Fibroblast of lung (primary cell): ENCODE measurements around the gene MS4A18. TPM values are rescaled to one million over a fixed set of nuclear protein-coding genes. Genes with fewer than 3 reads are reported as not detected.

Source experiments
- DNase-seq, 2 donors: peaks; one replicate each; pipeline versions ENCODE4 v3.0.0 to v3.0.0-alpha.2; 2010; ENCODE audit warnings: low read depth in 2 of 2
- H2AFZ ChIP-seq: 2 replicates; pipeline ENCODE4 v1.5.1; 2012; ENCODE audit warnings: low read length, control low read depth, inconsistent platforms
- H3K27ac ChIP-seq: 2 replicates; pipeline ENCODE4 v1.5.1; 2011; ENCODE audit warnings: low read length, control low read depth; ENCODE audit not compliant: insufficient read depth
- H3K27me3 ChIP-seq: 2 replicates; pipeline ENCODE4 v1.5.1; 2011; ENCODE audit warnings: mild to moderate bottlenecking, low read length; ENCODE audit not compliant: control insufficient read depth, insufficient read depth
- H3K36me3 ChIP-seq: 2 replicates; pipeline ENCODE4 v1.5.1; 2011; ENCODE audit warnings: low read length; ENCODE audit not compliant: control insufficient read depth, insufficient read depth
- H3K4me1 ChIP-seq: 2 replicates; pipeline ENCODE4 v1.5.1; 2011; ENCODE audit warnings: low read length; ENCODE audit not compliant: control insufficient read depth, insufficient read depth; ENCODE audit errors: extremely low read depth
- H3K4me2 ChIP-seq: 2 replicates; pipeline ENCODE4 v1.5.1; 2011; ENCODE audit warnings: low read length, control low read depth; ENCODE audit not compliant: insufficient read depth; ENCODE audit errors: extremely low read depth
- H3K4me3 ChIP-seq, 4 experiments: fragments of 200-600 bp in 1 of 4; sonication (generic) in 1 of 4; replicated peaks in 1 of 4; 2 replicates each; pipeline ENCODE4 v1.5.1; 2011 to 2016; ENCODE audit warnings: low read length in 4 of 4, low read depth in 3 of 4, mild to moderate bottlenecking in 3 of 4, control low read depth in 2 of 4, inconsistent platforms in 1 of 4, mixed read lengths in 1 of 4; ENCODE audit not compliant: insufficient read depth in 1 of 4; ENCODE audit errors: control extremely low read depth in 1 of 4
- H3K79me2 ChIP-seq: 2 replicates; pipeline ENCODE4 v1.5.1; 2012; ENCODE audit warnings: mild to moderate bottlenecking, low read length, inconsistent platforms; ENCODE audit not compliant: control insufficient read depth, insufficient read depth
- H3K9ac ChIP-seq: 2 replicates; pipeline ENCODE4 v1.5.1; 2011; ENCODE audit warnings: mild to moderate bottlenecking, low read length, control low read depth; ENCODE audit not compliant: insufficient read depth
- H3K9me3 ChIP-seq: 2 replicates; pipeline ENCODE4 v1.5.1; 2012; ENCODE audit warnings: low read depth, low read length; ENCODE audit not compliant: control insufficient read depth, insufficient read depth
- H4K20me1 ChIP-seq: 2 replicates; pipeline ENCODE4 v1.5.1; 2011; ENCODE audit warnings: low read length; ENCODE audit not compliant: control insufficient read depth, insufficient read depth; ENCODE audit errors: extremely low read depth
- EZH2 ChIP-seq: IDR thresholded peaks from 2 replicates; pipeline ENCODE4 v1.5.1; 2012; ENCODE audit warnings: low read length, control low read depth, mild to moderate bottlenecking; ENCODE audit errors: missing control alignments
- polyA plus RNA-seq, 2 donors: library from polyadenylated mRNA; depleted of rRNA in 1 of 2; stranded (reverse) in 1 of 2; unstranded in 1 of 2; fragments of >200 nt; gene quantifications; 2 replicates each; pipeline ENCODE4 v1.2.1, GENCODE V29; 2011 to 2012; ENCODE audit warnings: missing spikeins in 1 of 2
- total RNA-seq: library from RNA; depleted of rRNA; stranded (reverse); fragments of >200 nt; gene quantifications from 2 replicates; pipeline ENCODE4 v1.2.1, GENCODE V29; 2014
- TF ChIP-seq, protein P1 (sequence below), 2 donors: IDR thresholded peaks in 1 of 2; conservative IDR thresholded peaks in 1 of 2; 1 replicate in 1 of 2; 2 replicates in 1 of 2; pipeline ENCODE4 v1.5.1; 2011 to 2012; ENCODE audit warnings: low read length in 2 of 2, control low read depth in 1 of 2, inconsistent platforms in 1 of 2, low read depth in 1 of 2, mild to moderate bottlenecking in 1 of 2

The MS4A18 gene
- total and polyA plus RNA-seq, 2 donors (not counting 1 experiment from before 2014, with no cell fraction given): not detected

DNA sequence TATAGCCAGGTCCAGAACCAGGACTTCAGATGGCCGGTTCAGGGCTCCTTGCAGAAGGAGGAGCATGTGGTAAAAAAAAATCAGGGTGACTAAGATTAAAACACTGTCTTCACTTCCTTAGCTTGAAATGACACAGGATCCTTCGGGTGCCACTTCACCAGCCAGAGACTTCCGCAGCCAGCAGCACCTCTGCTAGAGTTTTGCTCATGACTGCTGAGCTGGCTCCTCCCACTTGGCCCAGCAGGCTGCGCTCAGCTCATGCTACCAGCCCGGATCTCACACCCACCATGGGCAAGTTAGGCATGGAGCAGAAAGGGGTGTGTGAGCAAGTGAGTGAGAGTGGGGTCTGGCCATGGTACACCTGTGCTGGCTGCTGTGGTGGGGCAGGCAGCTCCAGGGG is 6.6 kb upstream of the MS4A18 start:
- DNase-seq: no peak
- TF ChIP-seq, protein P1, sequence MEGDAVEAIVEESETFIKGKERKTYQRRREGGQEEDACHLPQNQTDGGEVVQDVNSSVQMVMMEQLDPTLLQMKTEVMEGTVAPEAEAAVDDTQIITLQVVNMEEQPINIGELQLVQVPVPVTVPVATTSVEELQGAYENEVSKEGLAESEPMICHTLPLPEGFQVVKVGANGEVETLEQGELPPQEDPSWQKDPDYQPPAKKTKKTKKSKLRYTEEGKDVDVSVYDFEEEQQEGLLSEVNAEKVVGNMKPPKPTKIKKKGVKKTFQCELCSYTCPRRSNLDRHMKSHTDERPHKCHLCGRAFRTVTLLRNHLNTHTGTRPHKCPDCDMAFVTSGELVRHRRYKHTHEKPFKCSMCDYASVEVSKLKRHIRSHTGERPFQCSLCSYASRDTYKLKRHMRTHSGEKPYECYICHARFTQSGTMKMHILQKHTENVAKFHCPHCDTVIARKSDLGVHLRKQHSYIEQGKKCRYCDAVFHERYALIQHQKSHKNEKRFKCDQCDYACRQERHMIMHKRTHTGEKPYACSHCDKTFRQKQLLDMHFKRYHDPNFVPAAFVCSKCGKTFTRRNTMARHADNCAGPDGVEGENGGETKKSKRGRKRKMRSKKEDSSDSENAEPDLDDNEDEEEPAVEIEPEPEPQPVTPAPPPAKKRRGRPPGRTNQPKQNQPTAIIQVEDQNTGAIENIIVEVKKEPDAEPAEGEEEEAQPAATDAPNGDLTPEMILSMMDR (conservative IDR thresholded peaks at IDR 0.05 in 1 of 2, IDR thresholded peaks at IDR 0.05 in 1 of 2; ENCODE audit: low read depth in 1 of 2, low read length in 2 of 2): no peak
- no peak for TF ChIP-seq EZH2
- Histone ChIP-seq H2AFZ (no peak overlapping the region), H3K4me1 (no peaks in the 10 kb centered on the region), H3K27me3 (no peaks in the 10 kb centered on the region), H3K9me3 (no peaks in the 10 kb centered on the region), H3K79me2 (no peaks in the 10 kb centered on the region), H4K20me1 (no peaks in the 10 kb centered on the region), H3K36me3 (no peaks in the 10 kb centered on the region), H3K27ac (no peak overlapping the region), H3K4me3 (no peak overlapping the region), H3K4me2 (no peak overlapping the region), H3K9ac (no peak overlapping the region)

DNA sequence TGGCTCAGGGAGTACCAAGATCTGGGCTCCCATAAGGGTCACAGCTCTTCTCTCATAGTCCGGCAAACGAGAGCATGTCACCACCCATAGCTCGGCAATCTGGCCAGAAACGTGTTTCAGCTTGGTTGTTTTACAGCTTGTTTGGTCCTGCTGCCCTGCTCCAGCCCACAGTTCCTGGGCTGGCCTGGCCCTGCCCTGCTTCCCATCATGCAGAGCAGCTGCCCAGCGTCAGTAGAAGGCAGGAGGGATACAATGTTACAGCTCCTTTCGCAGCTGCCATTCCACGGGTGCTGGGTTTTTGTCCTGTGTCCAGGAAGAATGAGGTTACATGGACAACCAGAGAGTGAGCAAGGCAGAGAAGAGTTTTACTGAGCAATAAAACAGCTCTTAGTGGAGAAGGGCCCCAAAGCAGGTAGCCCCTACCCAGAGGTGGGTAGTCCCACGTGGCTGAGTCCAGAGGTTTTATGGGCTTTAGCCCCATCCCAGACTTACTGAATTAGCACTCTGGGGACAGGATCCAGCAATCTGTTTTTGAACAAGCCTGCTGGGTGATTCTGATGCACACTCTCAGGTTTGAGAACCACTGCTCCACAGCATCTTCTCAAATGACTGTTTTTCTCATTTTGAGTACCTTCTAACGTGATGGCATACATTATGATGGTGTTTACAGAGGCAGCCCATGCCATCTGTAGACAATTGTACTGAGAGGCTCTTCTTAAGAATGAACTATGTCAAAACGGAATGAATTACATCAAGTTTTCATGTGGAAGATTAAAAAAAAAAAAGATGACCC is 5.8 kb upstream of the MS4A18 start:
- Histone ChIP-seq H3K27me3 (no peaks in the 10 kb centered on the region), H3K9me3 (no peaks in the 10 kb centered on the region), H3K27ac (no peak overlapping the region), H3K4me1 (no peaks in the 10 kb centered on the region), H3K36me3 (no peaks in the 10 kb centered on the region), H3K4me3 (no peak overlapping the region), H4K20me1 (no peaks in the 10 kb centered on the region), H2AFZ (no peak overlapping the region), H3K9ac (no peak overlapping the region), H3K79me2 (no peaks in the 10 kb centered on the region), H3K4me2 (no peak overlapping the region)
- DNase-seq: no peak
- TF ChIP-seq EZH2: no peak
- TF ChIP-seq, protein P1 (conservative IDR thresholded peaks at IDR 0.05 in 1 of 2, IDR thresholded peaks at IDR 0.05 in 1 of 2; ENCODE audit: low read depth in 1 of 2, low read length in 2 of 2): no peak

DNA sequence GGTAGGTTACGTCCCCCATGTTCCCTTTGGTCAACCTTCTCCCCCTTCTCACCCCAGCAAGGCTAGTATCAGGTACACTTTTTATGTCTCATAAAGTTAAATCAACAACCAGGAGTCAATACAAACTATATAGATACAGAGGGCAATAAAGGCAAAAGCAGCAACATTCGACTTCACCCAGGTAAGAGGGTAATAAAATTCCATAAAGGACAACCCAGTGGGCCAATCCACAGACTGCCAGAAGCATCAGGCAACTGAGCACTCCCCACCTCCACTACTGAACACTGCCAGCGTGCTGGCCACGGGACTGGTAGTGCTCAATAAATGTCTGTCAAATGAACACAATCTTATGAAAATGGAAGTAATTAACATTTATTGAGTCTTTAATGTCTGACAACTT is 5.1 kb upstream of the MS4A18 start:
- Histone ChIP-seq H4K20me1 (no peaks in the 10 kb centered on the region), H2AFZ (no peak overlapping the region), H3K27ac (no peak overlapping the region), H3K4me1 (no peaks in the 10 kb centered on the region), H3K36me3 (no peaks in the 10 kb centered on the region), H3K4me3 (no peak overlapping the region), H3K9ac (no peak overlapping the region), H3K27me3 (no peaks in the 10 kb centered on the region), H3K9me3 (no peaks in the 10 kb centered on the region), H3K4me2 (no peak overlapping the region), H3K79me2 (no peaks in the 10 kb centered on the region)
- TF ChIP-seq, protein P1 (conservative IDR thresholded peaks at IDR 0.05 in 1 of 2, IDR thresholded peaks at IDR 0.05 in 1 of 2; ENCODE audit: low read depth in 1 of 2, low read length in 2 of 2): no peak
- TF ChIP-seq EZH2: no peak
- no peak for DNase-seq
